HepG2 (cell line): ENCODE results near the gene RALB. TPM values are rescaled to one million over a fixed set of nuclear protein-coding genes. Genes with fewer than 3 reads are reported as not detected.

Experiments used
- FOXC1 ChIP-seq: sonication (generic); formaldehyde crosslinking; IDR thresholded peaks from 2 replicates; pipeline ENCODE4 v1.8.0; 2022; ENCODE audit warnings: mild to moderate bottlenecking, missing genetic modification reagents, borderline replicate concordance
- FOXK1 ChIP-seq: sonication (generic); formaldehyde crosslinking; IDR thresholded peaks from 2 replicates; pipeline ENCODE4 v1.4.0; 2020; ENCODE audit warnings: low read depth, missing genetic modification reagents, borderline replicate concordance
- HIVEP1 ChIP-seq: sonication (generic); formaldehyde crosslinking; IDR thresholded peaks from 2 replicates; pipeline ENCODE4 v1.4.0; 2020; ENCODE audit warnings: mild to moderate bottlenecking, missing genetic modification reagents
- KLF9 ChIP-seq: IDR thresholded peaks from 2 replicates; pipeline ENCODE4 v1.6.1; 2016; ENCODE audit warnings: low read depth
- NFYB ChIP-seq: sonication (generic); formaldehyde crosslinking; IDR thresholded peaks from 2 replicates; pipeline ENCODE4 v1.4.0; 2020; ENCODE audit warnings: missing genetic modification reagents
- NFYC ChIP-seq: IDR thresholded peaks from 2 replicates; pipeline ENCODE4 v1.6.1; 2016; ENCODE audit warnings: missing genetic modification reagents, missing compliant biosample characterization
- SMC3 ChIP-seq: IDR thresholded peaks from 2 replicates; pipeline ENCODE4 v1.6.1; 2011; ENCODE audit warnings: low read length, improper control_type of control experiment
- SOX5 ChIP-seq: IDR thresholded peaks from 2 replicates; pipeline ENCODE4 v1.6.1; 2016; ENCODE audit warnings: borderline replicate concordance
- ZNF207 ChIP-seq: fragments of 450-650 bp; IDR thresholded peaks from 2 replicates; pipeline ENCODE4 v1.6.1; 2016; ENCODE audit warnings: antibody characterized with exemption, borderline replicate concordance
- ZNF282 ChIP-seq: fragments of 450-650 bp; IDR thresholded peaks from 2 replicates; pipeline ENCODE4 v1.6.1; 2018; ENCODE audit not compliant: partially characterized antibody
- ZNF549 ChIP-seq: sonication (generic); formaldehyde crosslinking; IDR thresholded peaks from 2 replicates; pipeline ENCODE4 v1.5.0; 2020; ENCODE audit warnings: missing genetic modification reagents
- polyA plus RNA-seq, 8 experiments: library from polyadenylated mRNA; depleted of rRNA in 3 of 8; stranded (reverse) in 7 of 8; unstranded in 1 of 8; fragments of >200 nt; fragmentation: Illumina TruSeq in 4 of 8; extraction: Trizol in 4 of 8; gene quantifications; 2 replicates each; pipeline versions ENCODE4 v1.2.1 to v1.2.3, GENCODE V29; 2011 to 2016; ENCODE audit warnings: low read depth in 4 of 8, missing spikeins in 1 of 8, mixed read lengths in 1 of 8; ENCODE audit not compliant: insufficient read depth in 1 of 8
- total RNA-seq, 5 experiments: library from RNA; depleted of rRNA; stranded (reverse); fragments of >200 nt; fragmentation: Illumina TruSeq; extraction: Trizol; gene quantifications; 2 replicates each; pipeline ENCODE4 v1.2.3, GENCODE V29; 2016; ENCODE audit warnings: low read depth in 1 of 5
- TF ChIP-seq, protein P1 (sequence below): sonication (generic); formaldehyde crosslinking; IDR thresholded peaks from 2 replicates; pipeline ENCODE4 v1.5.1; 2020; ENCODE audit warnings: mild to moderate bottlenecking, missing genetic modification reagents, borderline replicate concordance
- TF ChIP-seq, protein P2 (sequence below), 2 experiments: sonication (generic) in 1 of 2; formaldehyde crosslinking in 1 of 2; IDR thresholded peaks; 2 replicates each; pipeline versions ENCODE4 v1.4.0 to v1.6.1; 2018 to 2020; ENCODE audit warnings: missing genetic modification reagents in 2 of 2, borderline replicate concordance in 1 of 2, low read depth in 1 of 2, mild to moderate bottlenecking in 1 of 2, missing biosample characterization in 1 of 2
- TF ChIP-seq, protein P3 (sequence below): sonication (generic); formaldehyde crosslinking; IDR thresholded peaks from 2 replicates; pipeline ENCODE4 v1.4.0; 2020; ENCODE audit warnings: missing genetic modification reagents
- TF ChIP-seq, protein P4 (sequence below): fragments of 450-650 bp; IDR thresholded peaks from 2 replicates; pipeline ENCODE4 v1.6.1; 2016
- TF ChIP-seq, protein P5 (sequence below): sonication (generic); formaldehyde crosslinking; conservative IDR thresholded peaks from 2 replicates; pipeline ENCODE4 v1.4.0; 2020; ENCODE audit warnings: missing genetic modification reagents
- TF ChIP-seq, protein P6 (sequence below): IDR thresholded peaks from 2 replicates; pipeline ENCODE4 v1.6.1; 2018; ENCODE audit warnings: missing genetic modification reagents, mild to moderate bottlenecking, missing compliant biosample characterization

Gene RALB
- total and polyA plus RNA-seq, 2 of the 13 experiments (the other 11 are each of a cell fraction or from before 2014, with no cell fraction given), result 37.8 to 43.2 TPM

DNA sequence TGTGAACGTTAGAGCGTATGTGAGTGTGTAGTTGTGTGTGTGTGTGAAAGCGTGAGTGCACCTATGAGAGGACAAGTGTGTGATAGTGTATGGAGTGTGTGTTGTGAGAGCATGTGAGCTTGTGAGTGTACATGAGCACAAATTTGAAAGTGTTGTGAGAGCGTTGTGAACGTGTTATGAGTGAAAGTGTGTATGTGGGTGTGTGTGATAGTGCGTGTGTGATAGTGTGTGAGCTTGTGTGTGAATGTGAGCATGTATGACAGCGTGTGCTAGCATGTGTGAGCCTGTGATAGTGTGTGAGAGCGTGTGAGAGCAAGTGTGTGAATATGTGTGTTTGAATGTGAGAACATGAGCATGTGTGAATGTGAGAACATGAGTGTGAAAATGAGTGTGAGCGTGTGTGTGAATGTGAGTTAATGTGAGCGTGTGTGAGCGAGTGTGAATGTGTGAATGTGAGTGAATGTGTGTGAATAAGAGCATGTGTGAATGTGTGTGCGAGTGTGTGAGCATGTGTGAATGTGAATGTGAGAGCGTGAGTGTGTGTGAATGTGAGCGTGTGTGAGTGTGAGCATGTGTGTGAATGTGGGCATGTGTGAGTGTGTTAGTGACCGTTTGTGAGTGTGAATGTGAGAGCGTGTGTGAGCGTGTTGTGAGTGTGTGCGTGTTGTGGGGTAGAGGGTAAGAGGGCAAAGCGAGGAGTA lies 25.0 kb downstream of the RALB start (continued):
- TF ChIP-seq, protein P1, sequence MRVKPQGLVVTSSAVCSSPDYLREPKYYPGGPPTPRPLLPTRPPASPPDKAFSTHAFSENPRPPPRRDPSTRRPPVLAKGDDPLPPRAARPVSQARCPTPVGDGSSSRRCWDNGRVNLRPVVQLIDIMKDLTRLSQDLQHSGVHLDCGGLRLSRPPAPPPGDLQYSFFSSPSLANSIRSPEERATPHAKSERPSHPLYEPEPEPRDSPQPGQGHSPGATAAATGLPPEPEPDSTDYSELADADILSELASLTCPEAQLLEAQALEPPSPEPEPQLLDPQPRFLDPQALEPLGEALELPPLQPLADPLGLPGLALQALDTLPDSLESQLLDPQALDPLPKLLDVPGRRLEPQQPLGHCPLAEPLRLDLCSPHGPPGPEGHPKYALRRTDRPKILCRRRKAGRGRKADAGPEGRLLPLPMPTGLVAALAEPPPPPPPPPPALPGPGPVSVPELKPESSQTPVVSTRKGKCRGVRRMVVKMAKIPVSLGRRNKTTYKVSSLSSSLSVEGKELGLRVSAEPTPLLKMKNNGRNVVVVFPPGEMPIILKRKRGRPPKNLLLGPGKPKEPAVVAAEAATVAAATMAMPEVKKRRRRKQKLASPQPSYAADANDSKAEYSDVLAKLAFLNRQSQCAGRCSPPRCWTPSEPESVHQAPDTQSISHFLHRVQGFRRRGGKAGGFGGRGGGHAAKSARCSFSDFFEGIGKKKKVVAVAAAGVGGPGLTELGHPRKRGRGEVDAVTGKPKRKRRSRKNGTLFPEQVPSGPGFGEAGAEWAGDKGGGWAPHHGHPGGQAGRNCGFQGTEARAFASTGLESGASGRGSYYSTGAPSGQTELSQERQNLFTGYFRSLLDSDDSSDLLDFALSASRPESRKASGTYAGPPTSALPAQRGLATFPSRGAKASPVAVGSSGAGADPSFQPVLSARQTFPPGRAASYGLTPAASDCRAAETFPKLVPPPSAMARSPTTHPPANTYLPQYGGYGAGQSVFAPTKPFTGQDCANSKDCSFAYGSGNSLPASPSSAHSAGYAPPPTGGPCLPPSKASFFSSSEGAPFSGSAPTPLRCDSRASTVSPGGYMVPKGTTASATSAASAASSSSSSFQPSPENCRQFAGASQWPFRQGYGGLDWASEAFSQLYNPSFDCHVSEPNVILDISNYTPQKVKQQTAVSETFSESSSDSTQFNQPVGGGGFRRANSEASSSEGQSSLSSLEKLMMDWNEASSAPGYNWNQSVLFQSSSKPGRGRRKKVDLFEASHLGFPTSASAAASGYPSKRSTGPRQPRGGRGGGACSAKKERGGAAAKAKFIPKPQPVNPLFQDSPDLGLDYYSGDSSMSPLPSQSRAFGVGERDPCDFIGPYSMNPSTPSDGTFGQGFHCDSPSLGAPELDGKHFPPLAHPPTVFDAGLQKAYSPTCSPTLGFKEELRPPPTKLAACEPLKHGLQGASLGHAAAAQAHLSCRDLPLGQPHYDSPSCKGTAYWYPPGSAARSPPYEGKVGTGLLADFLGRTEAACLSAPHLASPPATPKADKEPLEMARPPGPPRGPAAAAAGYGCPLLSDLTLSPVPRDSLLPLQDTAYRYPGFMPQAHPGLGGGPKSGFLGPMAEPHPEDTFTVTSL (CRISPR knock-in tag), result no peak
- TF ChIP-seq, protein P2, sequence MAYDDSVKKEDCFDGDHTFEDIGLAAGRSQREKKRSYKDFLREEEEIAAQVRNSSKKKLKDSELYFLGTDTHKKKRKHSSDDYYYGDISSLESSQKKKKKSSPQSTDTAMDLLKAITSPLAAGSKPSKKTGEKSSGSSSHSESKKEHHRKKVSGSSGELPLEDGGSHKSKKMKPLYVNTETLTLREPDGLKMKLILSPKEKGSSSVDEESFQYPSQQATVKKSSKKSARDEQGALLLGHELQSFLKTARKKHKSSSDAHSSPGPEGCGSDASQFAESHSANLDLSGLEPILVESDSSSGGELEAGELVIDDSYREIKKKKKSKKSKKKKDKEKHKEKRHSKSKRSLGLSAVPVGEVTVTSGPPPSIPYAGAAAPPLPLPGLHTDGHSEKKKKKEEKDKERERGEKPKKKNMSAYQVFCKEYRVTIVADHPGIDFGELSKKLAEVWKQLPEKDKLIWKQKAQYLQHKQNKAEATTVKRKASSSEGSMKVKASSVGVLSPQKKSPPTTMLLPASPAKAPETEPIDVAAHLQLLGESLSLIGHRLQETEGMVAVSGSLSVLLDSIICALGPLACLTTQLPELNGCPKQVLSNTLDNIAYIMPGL (CRISPR knock-in tag; IDR thresholded peaks at IDR 0.05; ENCODE audit: borderline replicate concordance in 1 of 2, low read depth in 1 of 2), result no peak
- TF ChIP-seq SOX5 (CRISPR knock-in tag) (no peak), KLF9 (CRISPR knock-in tag) (no peak), SMC3 (no peak), ZNF207 (peak; percentile 94; the same call in 1 of the 2 replicates), NFYB (no peak), FOXK1 (CRISPR knock-in tag) (no peak), ZNF282 (peak; percentile 40), HIVEP1 (CRISPR knock-in tag) (no peak), ZNF549 (CRISPR knock-in tag) (no peak), NFYC (CRISPR knock-in tag) (no peak), FOXC1 (CRISPR knock-in tag) (no peak)
- TF ChIP-seq, protein P3, sequence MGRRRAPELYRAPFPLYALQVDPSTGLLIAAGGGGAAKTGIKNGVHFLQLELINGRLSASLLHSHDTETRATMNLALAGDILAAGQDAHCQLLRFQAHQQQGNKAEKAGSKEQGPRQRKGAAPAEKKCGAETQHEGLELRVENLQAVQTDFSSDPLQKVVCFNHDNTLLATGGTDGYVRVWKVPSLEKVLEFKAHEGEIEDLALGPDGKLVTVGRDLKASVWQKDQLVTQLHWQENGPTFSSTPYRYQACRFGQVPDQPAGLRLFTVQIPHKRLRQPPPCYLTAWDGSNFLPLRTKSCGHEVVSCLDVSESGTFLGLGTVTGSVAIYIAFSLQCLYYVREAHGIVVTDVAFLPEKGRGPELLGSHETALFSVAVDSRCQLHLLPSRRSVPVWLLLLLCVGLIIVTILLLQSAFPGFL, result no peak
- TF ChIP-seq, protein P4, sequence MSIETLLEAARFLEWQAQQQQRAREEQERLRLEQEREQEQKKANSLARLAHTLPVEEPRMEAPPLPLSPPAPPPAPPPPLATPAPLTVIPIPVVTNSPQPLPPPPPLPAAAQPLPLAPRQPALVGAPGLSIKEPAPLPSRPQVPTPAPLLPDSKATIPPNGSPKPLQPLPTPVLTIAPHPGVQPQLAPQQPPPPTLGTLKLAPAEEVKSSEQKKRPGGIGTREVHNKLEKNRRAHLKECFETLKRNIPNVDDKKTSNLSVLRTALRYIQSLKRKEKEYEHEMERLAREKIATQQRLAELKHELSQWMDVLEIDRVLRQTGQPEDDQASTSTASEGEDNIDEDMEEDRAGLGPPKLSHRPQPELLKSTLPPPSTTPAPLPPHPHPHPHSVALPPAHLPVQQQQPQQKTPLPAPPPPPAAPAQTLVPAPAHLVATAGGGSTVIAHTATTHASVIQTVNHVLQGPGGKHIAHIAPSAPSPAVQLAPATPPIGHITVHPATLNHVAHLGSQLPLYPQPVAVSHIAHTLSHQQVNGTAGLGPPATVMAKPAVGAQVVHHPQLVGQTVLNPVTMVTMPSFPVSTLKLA, result peak; percentile 84
- TF ChIP-seq, protein P5, sequence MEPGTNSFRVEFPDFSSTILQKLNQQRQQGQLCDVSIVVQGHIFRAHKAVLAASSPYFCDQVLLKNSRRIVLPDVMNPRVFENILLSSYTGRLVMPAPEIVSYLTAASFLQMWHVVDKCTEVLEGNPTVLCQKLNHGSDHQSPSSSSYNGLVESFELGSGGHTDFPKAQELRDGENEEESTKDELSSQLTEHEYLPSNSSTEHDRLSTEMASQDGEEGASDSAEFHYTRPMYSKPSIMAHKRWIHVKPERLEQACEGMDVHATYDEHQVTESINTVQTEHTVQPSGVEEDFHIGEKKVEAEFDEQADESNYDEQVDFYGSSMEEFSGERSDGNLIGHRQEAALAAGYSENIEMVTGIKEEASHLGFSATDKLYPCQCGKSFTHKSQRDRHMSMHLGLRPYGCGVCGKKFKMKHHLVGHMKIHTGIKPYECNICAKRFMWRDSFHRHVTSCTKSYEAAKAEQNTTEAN (CRISPR knock-in tag), result peak; percentile 81
- TF ChIP-seq, protein P6, sequence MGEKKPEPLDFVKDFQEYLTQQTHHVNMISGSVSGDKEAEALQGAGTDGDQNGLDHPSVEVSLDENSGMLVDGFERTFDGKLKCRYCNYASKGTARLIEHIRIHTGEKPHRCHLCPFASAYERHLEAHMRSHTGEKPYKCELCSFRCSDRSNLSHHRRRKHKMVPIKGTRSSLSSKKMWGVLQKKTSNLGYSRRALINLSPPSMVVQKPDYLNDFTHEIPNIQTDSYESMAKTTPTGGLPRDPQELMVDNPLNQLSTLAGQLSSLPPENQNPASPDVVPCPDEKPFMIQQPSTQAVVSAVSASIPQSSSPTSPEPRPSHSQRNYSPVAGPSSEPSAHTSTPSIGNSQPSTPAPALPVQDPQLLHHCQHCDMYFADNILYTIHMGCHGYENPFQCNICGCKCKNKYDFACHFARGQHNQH (CRISPR knock-in tag), result no peak
